Prostate gland (tissue), 2 donors: ENCODE measurements around the gene NEDD4.

Experiments
- CTCF ChIP-seq, 4 experiments: fragments of 200-600 bp in 2 of 4; fragments of 450-650 bp in 2 of 4; sonication (generic) in 2 of 4; IDR thresholded peaks; 1 replicate in 3 of 4; 2 replicates in 1 of 4; pipeline ENCODE4 v1.5.1; 2016 to 2019; ENCODE audit warnings: antibody characterized with exemption in 4 of 4, mild to moderate bottlenecking in 2 of 4, moderate library complexity in 2 of 4
- POLR2AphosphoS5 ChIP-seq: sonication (generic); formaldehyde crosslinking; IDR thresholded peaks from one replicate; pipeline ENCODE4 v1.6.1; 2017; ENCODE audit warnings: antibody characterized with exemption

DNA sequence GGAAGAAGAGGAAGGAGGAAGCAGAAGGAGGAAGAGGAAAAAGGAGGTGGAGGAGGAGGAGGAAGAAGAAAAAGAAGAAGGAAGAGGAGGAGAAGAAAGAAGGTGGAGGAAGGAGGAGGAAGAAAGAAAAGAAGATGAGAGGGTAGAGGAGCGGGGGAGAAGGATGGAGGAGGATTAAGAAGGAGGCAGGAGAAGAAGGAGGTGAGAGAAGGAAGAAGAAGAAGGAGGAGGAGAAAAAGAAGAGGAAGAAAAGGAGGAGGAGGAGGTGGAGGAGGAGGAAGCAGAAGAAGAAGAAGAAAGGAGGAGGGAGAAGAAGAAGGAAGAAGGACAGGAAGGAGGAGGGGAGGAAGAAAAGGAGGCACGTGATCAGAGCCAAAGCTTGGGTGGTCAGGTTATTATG lies 213.1 kb downstream of the NEDD4 start:
- no peak for TF ChIP-seq POLR2AphosphoS5
- no peak for TF ChIP-seq CTCF (IDR thresholded peaks at IDR 0.05)
